HG02588 (cell line): ENCODE data around the gene RBMX2.

Source experiments
- ATAC-seq: cut with Tn5 transposase; IDR thresholded peaks from one replicate; pipeline ENCODE4 v1.9.1; 2021; ENCODE audit warnings: mild to moderate bottlenecking, moderate library complexity; ENCODE audit not compliant: unreplicated experiment

Gene RBMX2

DNA sequence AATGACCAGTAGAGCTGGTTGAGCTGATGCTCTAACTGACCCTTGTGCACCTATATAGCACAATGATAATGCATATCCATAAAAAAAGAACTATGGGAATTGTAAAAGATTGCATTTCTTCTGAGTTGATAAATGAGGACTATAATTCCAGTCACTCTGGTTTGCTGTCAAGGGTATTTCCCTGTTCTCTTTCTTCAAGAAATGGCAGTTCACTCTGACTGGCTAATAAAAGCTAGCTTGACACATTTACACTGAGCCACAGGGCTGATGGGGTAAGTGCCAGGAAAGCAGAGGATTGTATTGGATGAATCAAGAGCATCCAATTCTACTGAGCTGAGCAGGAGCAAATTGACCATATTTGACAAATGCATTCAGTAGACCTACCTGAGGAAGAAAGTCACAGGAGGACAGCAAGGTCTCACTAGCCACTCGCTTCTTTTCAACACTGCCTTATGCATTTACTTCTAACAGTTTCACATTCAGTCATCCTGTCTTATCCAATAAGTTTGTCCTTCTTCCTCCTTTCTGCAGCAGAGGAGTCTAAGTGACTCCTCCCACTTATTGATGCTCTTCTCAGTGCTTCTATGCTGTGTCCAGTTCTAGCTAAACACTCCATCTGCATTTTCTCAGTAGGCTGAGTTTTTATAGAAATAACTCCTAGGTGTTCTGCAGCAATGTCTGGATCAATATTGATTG lies 43.0 kb downstream of the RBMX2 start:
- no peak for ATAC-seq

DNA sequence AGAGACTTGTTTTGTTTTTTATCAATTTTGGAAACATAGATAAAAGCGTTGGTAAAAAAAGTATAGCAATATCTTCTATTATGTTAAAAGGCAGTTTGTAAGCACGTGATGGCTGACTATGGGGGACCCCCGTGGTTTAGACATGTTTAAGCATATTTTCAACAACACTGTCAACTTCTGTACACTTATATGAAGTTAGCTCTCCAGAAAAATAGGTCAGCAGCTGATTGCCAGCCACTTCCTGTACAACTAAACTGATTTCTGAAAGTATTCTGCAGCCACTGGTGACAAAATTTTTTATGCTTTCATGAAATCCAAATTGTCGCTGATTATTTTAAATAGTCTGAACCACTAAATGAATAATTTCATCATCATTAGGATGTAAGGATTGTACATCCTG lies 45.2 kb downstream of the RBMX2 start:
- no peak for ATAC-seq
